SU-DHL-6 (cell line): ENCODE measurements around the gene EXOC3L4.

Source experiments
- H2AFZ ChIP-seq: fragments of 200-600 bp; sonication (generic); 2 replicates; pipeline ENCODE4 v1.6.1; 2014; ENCODE audit warnings: low read depth, mild to moderate bottlenecking, moderate library complexity, mixed read lengths, antibody characterized with exemption, low read length; ENCODE audit not compliant: severe bottlenecking
- H3F3A ChIP-seq: fragments of 200-600 bp; shearing (Covaris generic); 2 replicates; pipeline ENCODE4 v1.6.0; 2016; ENCODE audit warnings: antibody characterized with exemption, mild to moderate bottlenecking; ENCODE audit not compliant: insufficient read depth
- H3K27ac ChIP-seq: fragments of 200-600 bp; sonication (generic); 2 replicates; pipeline ENCODE4 v1.5.1; 2016; ENCODE audit warnings: low read depth, mild to moderate bottlenecking, low read length, moderate library complexity, mixed read lengths
- H3K27me3 ChIP-seq: fragments of 200-600 bp; sonication (generic), shearing (Covaris generic); 2 replicates; pipeline ENCODE4 v1.6.0; 2014; ENCODE audit warnings: mild to moderate bottlenecking, low read length
- H3K36me3 ChIP-seq: fragments of 200-600 bp; sonication (generic); 2 replicates; pipeline ENCODE4 v1.6.1; 2014; ENCODE audit warnings: mild to moderate bottlenecking, low read length, mixed read lengths
- H3K4me2 ChIP-seq: fragments of 300-600, 200-600 bp; shearing (Covaris generic), sonication (generic); 2 replicates; pipeline ENCODE4 v1.6.0; 2014; ENCODE audit warnings: low read length, low read depth, mild to moderate bottlenecking; ENCODE audit not compliant: poor library complexity, severe bottlenecking
- H3K4me3 ChIP-seq: fragments of 200-600 bp; sonication (generic); 2 replicates; pipeline ENCODE4 v1.5.1; 2014; ENCODE audit warnings: antibody characterized with exemption, low read length, mild to moderate bottlenecking, mixed read lengths; ENCODE audit not compliant: insufficient read depth, poor library complexity, severe bottlenecking
- H3K79me2 ChIP-seq: fragments of 200-600 bp; sonication (generic); 2 replicates; pipeline ENCODE4 v1.6.1; 2014; ENCODE audit warnings: mild to moderate bottlenecking, low read length, moderate library complexity; ENCODE audit not compliant: insufficient read depth
- H3K9ac ChIP-seq: fragments of 200-600 bp; sonication (generic); 2 replicates; pipeline ENCODE4 v1.7.0; 2014; ENCODE audit warnings: mild to moderate bottlenecking, low read length
- H3K9me2 ChIP-seq: fragments of 200-600 bp; sonication (generic); replicated peaks from 2 replicates; pipeline ENCODE4 v1.6.1; 2014; ENCODE audit warnings: low read length; ENCODE audit not compliant: insufficient read depth
- H3K9me3 ChIP-seq: fragments of 200-600 bp; sonication (generic); 2 replicates; pipeline ENCODE4 v1.6.1; 2014; ENCODE audit warnings: low read length, mixed read lengths; ENCODE audit not compliant: insufficient read depth
- H4K20me1 ChIP-seq: fragments of 200-600 bp; sonication (generic); 2 replicates; pipeline ENCODE4 v1.6.1; 2014; ENCODE audit warnings: low read depth, mild to moderate bottlenecking, antibody characterized with exemption, low read length, moderate library complexity, mixed read lengths
- EZH2phosphoT487 ChIP-seq: fragments of 200-600 bp; sonication (generic), shearing (Covaris generic); conservative IDR thresholded peaks from 2 replicates; pipeline ENCODE4 v1.6.1; 2018; ENCODE audit warnings: mild to moderate bottlenecking, antibody characterized with exemption, low read length, moderate library complexity, mixed read lengths
- TF ChIP-seq, protein P1 (sequence below): fragments of 200-600 bp; sonication (generic); IDR thresholded peaks from one replicate; pipeline ENCODE4 v1.5.1; 2017; ENCODE audit warnings: antibody characterized with exemption, mild to moderate bottlenecking, low read length, moderate library complexity; ENCODE audit not compliant: insufficient read depth, poor library complexity, severe bottlenecking

Gene EXOC3L4

DNA sequence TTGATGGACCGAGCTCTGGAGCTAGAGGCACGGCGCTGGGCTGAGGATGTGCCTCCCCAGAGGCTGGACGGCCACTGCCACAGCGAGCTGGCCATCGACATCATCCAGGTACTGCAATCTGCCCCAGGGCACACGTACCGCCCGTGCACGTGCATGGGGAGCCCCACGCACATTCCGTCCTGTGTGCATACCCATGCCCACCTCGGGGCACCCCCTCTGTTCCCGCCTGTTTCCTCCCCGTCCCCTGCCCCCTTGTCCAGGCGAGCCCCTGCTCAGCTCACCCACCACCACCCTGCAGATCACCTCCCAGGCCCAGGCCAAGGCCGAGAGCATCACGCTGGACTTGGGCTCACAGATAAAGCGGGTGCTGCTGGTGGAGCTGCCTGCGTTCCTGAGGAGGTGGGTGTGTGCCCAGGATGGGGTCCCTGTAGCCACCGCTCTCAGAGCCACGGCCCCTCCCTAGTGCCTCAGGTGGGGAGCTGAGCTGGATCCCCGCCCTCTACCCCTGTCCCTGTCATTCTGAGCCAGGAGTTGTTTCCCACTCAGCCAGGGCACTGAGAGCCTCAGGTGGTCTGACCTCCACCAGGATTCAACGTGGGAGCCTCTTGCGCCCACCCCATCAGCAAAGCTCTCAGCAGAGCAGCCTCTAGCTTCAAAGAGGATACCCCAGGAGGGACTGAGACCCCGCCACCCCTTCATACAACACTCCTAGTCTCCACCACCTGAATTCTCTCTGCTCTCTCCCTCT is 35.7 kb downstream of the EXOC3L4 start:
- Histone ChIP-seq H3K27me3 (no peaks in the 10 kb centered on the region), H3F3A (no peaks in the 10 kb centered on the region), H4K20me1 (no peaks in the 10 kb centered on the region), H3K36me3 (no peaks in the 10 kb centered on the region), H3K9me2 (no peaks in the 10 kb centered on the region), H2AFZ (no peak overlapping the region), H3K4me2 (no peak overlapping the region), H3K9me3 (no peaks in the 10 kb centered on the region), H3K9ac (no peak overlapping the region), H3K27ac (no peak overlapping the region), H3K4me3 (no peak overlapping the region), H3K79me2 (no peaks in the 10 kb centered on the region)
- no peak for TF ChIP-seq EZH2phosphoT487
- TF ChIP-seq, protein P1, sequence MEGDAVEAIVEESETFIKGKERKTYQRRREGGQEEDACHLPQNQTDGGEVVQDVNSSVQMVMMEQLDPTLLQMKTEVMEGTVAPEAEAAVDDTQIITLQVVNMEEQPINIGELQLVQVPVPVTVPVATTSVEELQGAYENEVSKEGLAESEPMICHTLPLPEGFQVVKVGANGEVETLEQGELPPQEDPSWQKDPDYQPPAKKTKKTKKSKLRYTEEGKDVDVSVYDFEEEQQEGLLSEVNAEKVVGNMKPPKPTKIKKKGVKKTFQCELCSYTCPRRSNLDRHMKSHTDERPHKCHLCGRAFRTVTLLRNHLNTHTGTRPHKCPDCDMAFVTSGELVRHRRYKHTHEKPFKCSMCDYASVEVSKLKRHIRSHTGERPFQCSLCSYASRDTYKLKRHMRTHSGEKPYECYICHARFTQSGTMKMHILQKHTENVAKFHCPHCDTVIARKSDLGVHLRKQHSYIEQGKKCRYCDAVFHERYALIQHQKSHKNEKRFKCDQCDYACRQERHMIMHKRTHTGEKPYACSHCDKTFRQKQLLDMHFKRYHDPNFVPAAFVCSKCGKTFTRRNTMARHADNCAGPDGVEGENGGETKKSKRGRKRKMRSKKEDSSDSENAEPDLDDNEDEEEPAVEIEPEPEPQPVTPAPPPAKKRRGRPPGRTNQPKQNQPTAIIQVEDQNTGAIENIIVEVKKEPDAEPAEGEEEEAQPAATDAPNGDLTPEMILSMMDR, result no peak

DNA sequence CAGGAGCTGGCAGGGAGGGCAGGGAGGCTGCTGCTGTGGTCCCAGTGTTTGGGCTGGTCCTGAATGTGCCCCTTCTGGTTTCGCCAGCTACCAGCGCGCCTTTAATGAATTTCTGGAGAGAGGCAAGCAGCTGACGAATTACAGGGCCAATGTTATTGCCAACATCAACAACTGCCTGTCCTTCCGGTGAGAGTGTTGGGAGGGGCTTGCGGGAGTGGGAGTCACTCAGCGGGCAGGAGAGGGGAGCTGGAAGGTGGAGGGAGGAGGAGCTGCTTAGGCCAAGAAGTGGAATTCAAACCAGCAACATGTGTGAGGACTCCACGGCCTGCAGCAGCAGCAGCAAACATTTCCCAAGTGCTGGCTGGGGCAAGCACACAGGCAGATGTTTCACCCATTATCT is 36.4 kb downstream of the EXOC3L4 start:
- Histone ChIP-seq H4K20me1 (no peaks in the 10 kb centered on the region), H2AFZ (no peak overlapping the region), H3K79me2 (no peaks in the 10 kb centered on the region), H3K9ac (no peak overlapping the region), H3F3A (no peaks in the 10 kb centered on the region), H3K9me3 (no peaks in the 10 kb centered on the region), H3K27me3 (no peaks in the 10 kb centered on the region), H3K9me2 (no peaks in the 10 kb centered on the region), H3K36me3 (no peaks in the 10 kb centered on the region), H3K4me3 (no peak overlapping the region), H3K4me2 (no peak overlapping the region), H3K27ac (no peak overlapping the region)
- TF ChIP-seq, protein P1, result no peak
- TF ChIP-seq EZH2phosphoT487, result no peak

DNA sequence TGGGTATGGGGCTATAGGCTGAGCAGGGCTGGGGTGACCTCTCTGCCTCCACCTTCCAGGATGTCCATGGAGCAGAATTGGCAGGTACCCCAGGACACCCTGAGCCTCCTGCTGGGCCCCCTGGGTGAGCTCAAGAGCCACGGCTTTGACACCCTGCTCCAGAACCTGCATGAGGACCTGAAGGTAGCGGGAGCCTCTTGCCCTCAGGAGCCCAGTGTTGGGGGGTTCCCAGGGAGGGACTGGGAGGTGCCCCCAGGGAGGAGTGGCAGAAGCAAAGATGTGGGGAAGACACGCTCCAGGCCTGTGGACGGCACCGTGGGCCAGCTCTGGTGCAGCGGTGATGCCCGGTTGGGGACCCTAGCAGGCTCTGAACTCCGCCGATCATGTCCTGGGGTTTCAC is 37.1 kb downstream of the EXOC3L4 start:
- TF ChIP-seq EZH2phosphoT487, result no peak
- TF ChIP-seq, protein P1, result no peak
- H3K9me3 ChIP-seq, result no peaks in the 10 kb centered on the region
- no peaks in the 10 kb centered on the region for H3K27me3 ChIP-seq
- H3K27ac ChIP-seq, result no peak overlapping the region
- no peak overlapping the region for H3K4me3 ChIP-seq
- no peaks in the 10 kb centered on the region for H4K20me1 ChIP-seq
- H3K36me3 ChIP-seq, result no peaks in the 10 kb centered on the region
- no peaks in the 10 kb centered on the region for H3K79me2 ChIP-seq
- H3K9ac ChIP-seq, result no peak overlapping the region
- H2AFZ ChIP-seq, result no peak overlapping the region
- H3K4me2 ChIP-seq, result no peak overlapping the region
- no peaks in the 10 kb centered on the region for H3F3A ChIP-seq
- H3K9me2 ChIP-seq, result no peaks in the 10 kb centered on the region
